SK-N-SH treated with all-trans-retinoic acid at 6 μM for 48 hours (cell line): ENCODE data around the gene DIPK1B.

ENCODE experiments used
- BACH2 ChIP-seq: fragments of 250-450 bp; sonication (Bioruptor Pico); IDR thresholded peaks from 2 replicates; pipeline ENCODE4 v1.9.0; 2021; ENCODE audit warnings: mild to moderate bottlenecking, borderline replicate concordance
- CSDC2 ChIP-seq: fragments of 250-450 bp; sonication (Bioruptor Pico); IDR thresholded peaks from 2 replicates; pipeline ENCODE4 v1.5.0; 2020; ENCODE audit warnings: mild to moderate bottlenecking, moderate library complexity
- ISL1 ChIP-seq: fragments of 250-450 bp; sonication (Bioruptor Pico); IDR thresholded peaks from 2 replicates; pipeline ENCODE4 v2.1.2; 2022; ENCODE audit warnings: mild to moderate bottlenecking, moderate library complexity
- POU6F1 ChIP-seq: fragments of 250-450 bp; sonication (Bioruptor Pico); IDR thresholded peaks from 2 replicates; pipeline ENCODE4 v1.8.0; 2021; ENCODE audit warnings: low read depth, mild to moderate bottlenecking, moderate library complexity, borderline replicate concordance
- TCF4 ChIP-seq: fragments of 250-450 bp; sonication (Bioruptor Pico); IDR thresholded peaks from 2 replicates; pipeline ENCODE4 v1.8.0; 2021; ENCODE audit warnings: mild to moderate bottlenecking, moderate library complexity, borderline replicate concordance
- ZNF8 ChIP-seq: fragments of 450-650 bp; formaldehyde crosslinking; IDR thresholded peaks from 2 replicates; pipeline ENCODE4 v1.5.0; 2020; ENCODE audit warnings: mild to moderate bottlenecking, moderate library complexity
- TF ChIP-seq, protein P1 (sequence below): fragments of 250-450 bp; sonication (Bioruptor Pico); IDR thresholded peaks from 2 replicates; pipeline ENCODE4 v1.8.0; 2020; ENCODE audit warnings: mild to moderate bottlenecking, moderate library complexity, borderline replicate concordance
- TF ChIP-seq, protein P2 (sequence below): fragments of 250-450 bp; sonication (Bioruptor Pico); IDR thresholded peaks from 2 replicates; pipeline ENCODE4 v1.5.0; 2020; ENCODE audit warnings: mild to moderate bottlenecking, moderate library complexity

- TF ChIP-seq, protein P1, sequence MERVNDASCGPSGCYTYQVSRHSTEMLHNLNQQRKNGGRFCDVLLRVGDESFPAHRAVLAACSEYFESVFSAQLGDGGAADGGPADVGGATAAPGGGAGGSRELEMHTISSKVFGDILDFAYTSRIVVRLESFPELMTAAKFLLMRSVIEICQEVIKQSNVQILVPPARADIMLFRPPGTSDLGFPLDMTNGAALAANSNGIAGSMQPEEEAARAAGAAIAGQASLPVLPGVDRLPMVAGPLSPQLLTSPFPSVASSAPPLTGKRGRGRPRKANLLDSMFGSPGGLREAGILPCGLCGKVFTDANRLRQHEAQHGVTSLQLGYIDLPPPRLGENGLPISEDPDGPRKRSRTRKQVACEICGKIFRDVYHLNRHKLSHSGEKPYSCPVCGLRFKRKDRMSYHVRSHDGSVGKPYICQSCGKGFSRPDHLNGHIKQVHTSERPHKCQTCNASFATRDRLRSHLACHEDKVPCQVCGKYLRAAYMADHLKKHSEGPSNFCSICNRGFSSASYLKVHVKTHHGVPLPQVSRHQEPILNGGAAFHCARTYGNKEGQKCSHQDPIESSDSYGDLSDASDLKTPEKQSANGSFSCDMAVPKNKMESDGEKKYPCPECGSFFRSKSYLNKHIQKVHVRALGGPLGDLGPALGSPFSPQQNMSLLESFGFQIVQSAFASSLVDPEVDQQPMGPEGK = no peak
- TF ChIP-seq TCF4 (CRISPR knock-in tag) (no peak), ISL1 (CRISPR knock-in tag) (no peak), POU6F1 (no peak), ZNF8 (no peak), CSDC2 (CRISPR knock-in tag) (no peak), BACH2 (CRISPR knock-in tag) (no peak)
- TF ChIP-seq, protein P2, sequence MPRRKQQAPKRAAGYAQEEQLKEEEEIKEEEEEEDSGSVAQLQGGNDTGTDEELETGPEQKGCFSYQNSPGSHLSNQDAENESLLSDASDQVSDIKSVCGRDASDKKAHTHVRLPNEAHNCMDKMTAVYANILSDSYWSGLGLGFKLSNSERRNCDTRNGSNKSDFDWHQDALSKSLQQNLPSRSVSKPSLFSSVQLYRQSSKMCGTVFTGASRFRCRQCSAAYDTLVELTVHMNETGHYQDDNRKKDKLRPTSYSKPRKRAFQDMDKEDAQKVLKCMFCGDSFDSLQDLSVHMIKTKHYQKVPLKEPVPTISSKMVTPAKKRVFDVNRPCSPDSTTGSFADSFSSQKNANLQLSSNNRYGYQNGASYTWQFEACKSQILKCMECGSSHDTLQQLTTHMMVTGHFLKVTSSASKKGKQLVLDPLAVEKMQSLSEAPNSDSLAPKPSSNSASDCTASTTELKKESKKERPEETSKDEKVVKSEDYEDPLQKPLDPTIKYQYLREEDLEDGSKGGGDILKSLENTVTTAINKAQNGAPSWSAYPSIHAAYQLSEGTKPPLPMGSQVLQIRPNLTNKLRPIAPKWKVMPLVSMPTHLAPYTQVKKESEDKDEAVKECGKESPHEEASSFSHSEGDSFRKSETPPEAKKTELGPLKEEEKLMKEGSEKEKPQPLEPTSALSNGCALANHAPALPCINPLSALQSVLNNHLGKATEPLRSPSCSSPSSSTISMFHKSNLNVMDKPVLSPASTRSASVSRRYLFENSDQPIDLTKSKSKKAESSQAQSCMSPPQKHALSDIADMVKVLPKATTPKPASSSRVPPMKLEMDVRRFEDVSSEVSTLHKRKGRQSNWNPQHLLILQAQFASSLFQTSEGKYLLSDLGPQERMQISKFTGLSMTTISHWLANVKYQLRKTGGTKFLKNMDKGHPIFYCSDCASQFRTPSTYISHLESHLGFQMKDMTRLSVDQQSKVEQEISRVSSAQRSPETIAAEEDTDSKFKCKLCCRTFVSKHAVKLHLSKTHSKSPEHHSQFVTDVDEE (CRISPR knock-in tag) = no peak
Measured at GRCh38 chr9:136722969-136723356, 10.6 kb downstream of the DIPK1B start.
